H9 (cell line): ENCODE measurements around the gene RHBDD3. TPM values are rescaled to one million over a fixed set of nuclear protein-coding genes. Genes with fewer than 3 reads are reported as not detected.

Experiments
- DNase-seq: peaks from one replicate; pipeline ENCODE4 v3.0.0-alpha.2; 2017
- H2AFZ ChIP-seq: one replicate; pipeline ENCODE4 v1.6.1; 2013; ENCODE audit warnings: mild to moderate bottlenecking, low read length, control low read depth, moderate library complexity
- H2AK5ac ChIP-seq: 2 replicates; pipeline ENCODE4 v1.6.1; 2013; ENCODE audit warnings: low read length, control low read depth, mixed read lengths; ENCODE audit not compliant: insufficient read length
- H2BK120ac ChIP-seq: one replicate; pipeline ENCODE4 v1.6.1; 2013; ENCODE audit warnings: low read depth, mild to moderate bottlenecking, low read length, control low read depth, inconsistent platforms; ENCODE audit not compliant: poor library complexity, severe bottlenecking
- H2BK12ac ChIP-seq: 2 replicates; pipeline ENCODE4 v1.6.1; 2013; ENCODE audit warnings: low read length, control low read depth, mixed read lengths, low read depth; ENCODE audit not compliant: insufficient read length
- H2BK15ac ChIP-seq: 2 replicates; pipeline ENCODE4 v1.6.1; 2013; ENCODE audit warnings: low read depth, low read length, control low read depth
- H2BK20ac ChIP-seq: one replicate; pipeline ENCODE4 v1.6.1; 2013; ENCODE audit warnings: low read depth, mild to moderate bottlenecking, low read length, control low read depth, inconsistent platforms; ENCODE audit not compliant: poor library complexity, severe bottlenecking
- H2BK5ac ChIP-seq: 2 replicates; pipeline ENCODE4 v1.6.1; 2013; ENCODE audit warnings: low read length, control low read depth, mixed read lengths; ENCODE audit not compliant: insufficient read length
- H3K14ac ChIP-seq: 2 replicates; pipeline ENCODE4 v1.6.1; 2013; ENCODE audit warnings: low read length, control low read depth; ENCODE audit not compliant: insufficient read depth
- H3K18ac ChIP-seq: 2 replicates; pipeline ENCODE4 v1.6.1; 2013; ENCODE audit warnings: low read depth, mild to moderate bottlenecking, mixed read lengths, low read length, control low read depth; ENCODE audit not compliant: insufficient read length
- H3K23ac ChIP-seq: 2 replicates; pipeline ENCODE4 v1.6.1; 2013; ENCODE audit warnings: low read length, control low read depth, mixed read lengths, low read depth; ENCODE audit not compliant: insufficient read length
- H3K23me2 ChIP-seq: 2 replicates; pipeline ENCODE4 v1.6.1; 2013; ENCODE audit warnings: low read depth, mild to moderate bottlenecking, mixed read lengths, low read length, control low read depth; ENCODE audit not compliant: insufficient read length, poor library complexity, severe bottlenecking
- H3K27ac ChIP-seq: 2 replicates; pipeline ENCODE4 v1.5.1; 2013; ENCODE audit warnings: low read length, control low read depth, mixed read lengths, low read depth; ENCODE audit not compliant: insufficient read length
- H3K27me3 ChIP-seq: 2 replicates; pipeline ENCODE4 v1.6.1; 2013; ENCODE audit warnings: low read length, control low read depth, inconsistent platforms; ENCODE audit not compliant: insufficient read depth
- H3K4ac ChIP-seq: 2 replicates; pipeline ENCODE4 v1.6.1; 2013; ENCODE audit warnings: low read depth, mild to moderate bottlenecking, control low read depth, inconsistent platforms, low read length, moderate library complexity
- H3K4me1 ChIP-seq: 2 replicates; pipeline ENCODE4 v1.6.1; 2013; ENCODE audit warnings: low read length, control low read depth, inconsistent platforms; ENCODE audit not compliant: insufficient read depth
- H3K4me2 ChIP-seq: 2 replicates; pipeline ENCODE4 v1.6.1; 2013; ENCODE audit warnings: low read length, control low read depth, mixed read lengths; ENCODE audit not compliant: insufficient read length, insufficient read depth
- H3K56ac ChIP-seq: 2 replicates; pipeline ENCODE4 v1.6.1; 2013; ENCODE audit warnings: low read depth, mild to moderate bottlenecking, mixed read lengths, low read length, control low read depth; ENCODE audit not compliant: insufficient read length
- H3K79me1 ChIP-seq: 2 replicates; pipeline ENCODE4 v1.6.1; 2013; ENCODE audit warnings: low read depth, mild to moderate bottlenecking, moderate library complexity, low read length, control low read depth, inconsistent platforms; ENCODE audit not compliant: insufficient read depth, poor library complexity, severe bottlenecking
- H3K79me2 ChIP-seq: 2 replicates; pipeline ENCODE4 v1.6.1; 2013; ENCODE audit warnings: low read length, control low read depth, inconsistent platforms; ENCODE audit not compliant: insufficient read depth
- H3K9ac ChIP-seq: 2 replicates; pipeline ENCODE4 v1.6.1; 2013; ENCODE audit warnings: low read length, control low read depth, mixed read lengths; ENCODE audit not compliant: insufficient read length; ENCODE audit errors: extremely low read depth
- H3K9me3 ChIP-seq: one replicate; pipeline ENCODE4 v1.6.1; 2013; ENCODE audit warnings: low read depth, low read length, inconsistent platforms; ENCODE audit not compliant: control insufficient read depth
- H3T11ph ChIP-seq: one replicate; pipeline ENCODE4 v1.6.1; 2013; ENCODE audit warnings: mild to moderate bottlenecking, low read length, control low read depth, inconsistent platforms
- H4K20me1 ChIP-seq: one replicate; pipeline ENCODE4 v1.6.1; 2013; ENCODE audit not compliant: control insufficient read depth, insufficient read length, insufficient read depth
- H4K5ac ChIP-seq: 2 replicates; pipeline ENCODE4 v1.6.1; 2013; ENCODE audit warnings: low read depth, mild to moderate bottlenecking, mixed read lengths, low read length, control low read depth; ENCODE audit not compliant: insufficient read length
- H4K8ac ChIP-seq: replicated peaks from 2 replicates; pipeline ENCODE4 v1.6.1; 2013; ENCODE audit warnings: low read length, control low read depth, mixed read lengths, low read depth; ENCODE audit not compliant: insufficient read length
- H4K91ac ChIP-seq: 2 replicates; pipeline ENCODE4 v1.6.1; 2013; ENCODE audit warnings: low read depth, mild to moderate bottlenecking, moderate library complexity, mixed read lengths, low read length, control low read depth; ENCODE audit not compliant: insufficient read length
- H3K27ac Mint-ChIP-seq, 3 experiments: 2 replicates in 2 of 3; 3 replicates in 1 of 3; pipeline ENCODE4 v1.8.0; 2020 to 2021; ENCODE audit warnings: mixed read lengths in 3 of 3, mild to moderate bottlenecking in 1 of 3, moderate library complexity in 1 of 3
- H3K27me3 Mint-ChIP-seq: 2 replicates; pipeline ENCODE4 v1.8.0; 2021; ENCODE audit warnings: low read depth, mild to moderate bottlenecking, moderate library complexity, mixed read lengths
- H3K36me3 Mint-ChIP-seq, 3 experiments: 2 replicates in 2 of 3; 3 replicates in 1 of 3; pipeline ENCODE4 v1.8.0; 2020 to 2021; ENCODE audit warnings: low read depth in 3 of 3, mixed read lengths in 3 of 3; ENCODE audit not compliant: insufficient read depth in 1 of 3
- H3K4me1 Mint-ChIP-seq, 2 experiments: 2 replicates each; pipeline ENCODE4 v1.8.0; 2020; ENCODE audit warnings: mixed read lengths in 2 of 2
- H3K4me3 Mint-ChIP-seq, 2 experiments: 2 replicates in 1 of 2; 3 replicates in 1 of 2; pipeline ENCODE4 v1.8.0; 2020 to 2021; ENCODE audit warnings: mild to moderate bottlenecking in 2 of 2, mixed read lengths in 2 of 2, moderate library complexity in 1 of 2
- H3K9me3 Mint-ChIP-seq, 2 experiments: 2 replicates in 1 of 2; 3 replicates in 1 of 2; pipeline ENCODE4 v1.8.0; 2020; ENCODE audit warnings: mild to moderate bottlenecking in 2 of 2, mixed read lengths in 2 of 2, moderate library complexity in 1 of 2
- CTCF ChIP-seq: fragments of 200-600 bp; sonication (generic); conservative IDR thresholded peaks from 3 replicates; pipeline ENCODE4 v1.8.0; 2021; ENCODE audit warnings: antibody characterized with exemption, mild to moderate bottlenecking
- WGBS: extraction: QIAGEN DNeasy Blood & Tissue Kit; methylation state at CpG from one replicate; pipeline ENCODE4 v1.1.7; 2013; ENCODE audit warnings: missing lambda C conversion rate, low lambda C conversion rate, mixed read lengths; ENCODE audit not compliant: insufficient read length; ENCODE audit errors: extremely low coverage; 5-methylcytosine and 5-hydroxymethylcytosine counted together
- total RNA-seq: library from RNA; stranded (reverse); gene quantifications from 2 replicates; pipeline ENCODE4 v1.2.1, GENCODE V29; 2021

Gene RHBDD3
- total RNA-seq, 1 experiment from 2014 or later = 99.7 TPM

GRCh38 chr22:29308791-29309262 lies 41.0 kb upstream of the RHBDD3 start:
- H3K4me2 ChIP-seq = no peak overlapping the region
- H3K14ac ChIP-seq = no peak overlapping the region
- no peak overlapping the region for H4K91ac ChIP-seq
- no peak overlapping the region for H2BK20ac ChIP-seq
- H4K20me1 ChIP-seq = no peaks in the 10 kb centered on the region
- H2AK5ac ChIP-seq = no peak overlapping the region
- TF ChIP-seq CTCF = no peak
- H2BK15ac ChIP-seq = no peak overlapping the region
- H3K56ac ChIP-seq = no peak overlapping the region
- no CpG with 5 or more reads among the region's 13 CpGs for WGBS
- no peak overlapping the region for H2BK12ac ChIP-seq
- H3K27me3 Mint-ChIP-seq = peaks cover 26% of the 10 kb centered on the region
- H3K79me1 ChIP-seq = no peaks in the 10 kb centered on the region
- no peaks in the 10 kb centered on the region for H3K4me1 ChIP-seq
- H3K18ac ChIP-seq = no peak overlapping the region
- no peak overlapping the region for H4K8ac ChIP-seq
- peaks cover 0 to 5% (median 0%) of the 10 kb centered on the region in 3 experiments; a peak in 3 of 7 replicates for H3K36me3 Mint-ChIP-seq
- H4K5ac ChIP-seq = no peak overlapping the region
- H3K23me2 ChIP-seq = peaks cover 8% of the 10 kb centered on the region
- H3K79me2 ChIP-seq = no peaks in the 10 kb centered on the region
- H3K4me3 Mint-ChIP-seq = no peak overlapping the region
- H3T11ph ChIP-seq = no peak overlapping the region
- DNase-seq = no peak
- H3K9me3 Mint-ChIP-seq = peaks cover 2 to 8% of the 10 kb centered on the region in 2 experiments; a peak in 4 of 5 replicates
- no peak overlapping the region for H3K27ac Mint-ChIP-seq
- H2BK120ac ChIP-seq = no peak overlapping the region
- H3K9me3 ChIP-seq = no peaks in the 10 kb centered on the region
- no peak overlapping the region for H3K9ac ChIP-seq
- no peak overlapping the region for H3K27ac ChIP-seq
- peaks cover 18 to 38% of the 10 kb centered on the region in 2 experiments for H3K4me1 Mint-ChIP-seq
- no peak overlapping the region for H2BK5ac ChIP-seq
- peaks cover 4% of the 10 kb centered on the region for H3K27me3 ChIP-seq
- no peak overlapping the region for H3K23ac ChIP-seq
- no peak overlapping the region for H3K4ac ChIP-seq
- no peak overlapping the region for H2AFZ ChIP-seq
